GM18520 (cell line): ENCODE results near the gene PIGB.
"Not testable (repeated sequence)": the region's sequence is repeated elsewhere in the genome, so short reads cannot be mapped to it uniquely, and the experiment has no call there.

Experiments used
- ATAC-seq: cut with Tn5 transposase; IDR thresholded peaks from one replicate; pipeline ENCODE4 v1.9.1; 2021; ENCODE audit not compliant: unreplicated experiment

PIGB gene

DNA sequence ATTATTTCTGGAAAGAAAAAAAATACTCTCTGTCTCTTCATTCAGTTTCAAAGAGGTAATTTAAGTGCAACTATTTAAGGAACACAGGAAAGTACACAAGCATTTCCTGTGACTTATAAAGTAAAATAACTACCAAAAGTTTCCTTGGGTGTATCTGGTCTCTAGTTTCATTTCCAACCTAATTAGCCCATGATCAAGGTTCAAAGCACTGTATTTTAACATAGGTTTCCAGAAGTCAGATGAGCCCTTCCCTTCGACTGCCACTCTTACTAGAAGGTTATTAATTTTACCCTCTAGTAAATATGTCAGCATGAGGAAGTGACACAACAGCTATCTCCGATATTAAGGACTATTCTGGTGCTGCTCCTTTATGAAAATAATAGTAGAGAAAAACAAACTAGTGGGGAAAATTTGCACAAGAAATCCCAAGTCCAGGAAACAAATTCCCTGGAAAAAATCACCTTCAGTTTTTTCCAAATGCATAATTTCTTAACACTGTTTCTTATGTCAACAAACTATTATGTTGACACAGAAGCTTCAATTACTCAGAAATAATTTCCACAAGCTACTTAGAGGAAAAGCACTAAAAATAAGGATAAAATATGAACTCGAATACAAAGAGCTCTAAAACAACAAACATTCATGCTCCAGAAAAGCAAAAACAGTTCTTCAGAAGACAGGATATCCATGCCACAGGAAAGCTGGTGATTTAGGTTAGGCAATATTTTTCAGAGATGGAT, 53.8 kb downstream of the PIGB start:
- no peak for ATAC-seq

DNA sequence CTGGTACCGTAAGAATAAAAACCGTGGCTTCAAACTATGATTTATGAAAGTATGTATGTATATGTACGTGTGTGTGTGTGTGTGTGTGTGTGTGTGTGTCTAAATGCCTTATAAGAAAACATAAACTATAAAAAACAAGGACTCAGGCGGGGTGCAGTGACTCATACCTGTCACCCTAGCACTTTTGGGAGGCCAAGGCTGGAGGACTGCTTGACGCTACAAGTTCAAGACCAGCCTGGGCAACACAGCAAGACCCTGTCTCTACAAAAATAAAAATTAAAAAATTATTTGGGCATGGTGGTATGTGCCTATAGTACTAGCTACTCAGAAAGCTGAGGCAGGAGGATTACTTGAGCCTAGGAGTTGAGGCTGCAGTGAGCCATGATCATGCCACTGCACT, 60.1 kb downstream of the PIGB start:
- no peak for ATAC-seq

DNA sequence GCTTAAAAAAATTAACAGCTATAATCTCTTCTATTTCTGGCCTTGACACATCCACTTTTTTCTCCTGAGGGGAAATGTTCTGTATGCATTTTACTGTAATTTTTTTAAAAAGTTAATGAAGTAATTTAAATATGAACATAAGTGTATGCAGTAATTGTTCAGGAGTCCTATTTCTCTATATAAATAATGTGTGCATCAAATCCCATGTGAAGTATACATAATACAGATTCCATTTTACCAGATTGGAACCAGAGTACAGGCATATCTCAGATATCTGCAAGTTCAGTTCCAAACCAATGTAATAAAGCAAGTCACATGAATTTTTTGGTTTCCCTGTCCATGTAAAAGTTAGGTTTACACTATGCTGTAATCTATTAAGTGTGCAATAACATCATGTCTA, 62.6 kb downstream of the PIGB start:
- ATAC-seq: no peak

DNA sequence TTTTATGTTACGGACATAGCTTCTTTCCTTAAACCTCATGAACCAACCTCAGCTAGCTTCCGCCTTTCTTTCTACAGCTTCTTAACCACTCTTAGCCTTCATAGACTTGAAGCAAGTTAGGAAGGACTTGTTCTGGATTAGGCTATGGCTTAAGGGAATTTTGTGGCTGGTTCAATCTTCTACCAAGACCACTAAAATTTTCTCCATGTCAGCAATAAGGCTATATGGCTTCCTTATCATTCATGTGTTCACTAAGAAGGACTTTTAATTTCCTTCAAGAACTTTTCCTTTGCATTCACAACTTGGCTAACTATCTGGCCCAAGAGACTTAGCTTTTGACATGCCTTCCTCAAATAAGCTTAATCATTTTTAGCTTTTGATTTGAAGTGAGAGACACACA, 64.7 kb downstream of the PIGB start:
- no peak for ATAC-seq

DNA sequence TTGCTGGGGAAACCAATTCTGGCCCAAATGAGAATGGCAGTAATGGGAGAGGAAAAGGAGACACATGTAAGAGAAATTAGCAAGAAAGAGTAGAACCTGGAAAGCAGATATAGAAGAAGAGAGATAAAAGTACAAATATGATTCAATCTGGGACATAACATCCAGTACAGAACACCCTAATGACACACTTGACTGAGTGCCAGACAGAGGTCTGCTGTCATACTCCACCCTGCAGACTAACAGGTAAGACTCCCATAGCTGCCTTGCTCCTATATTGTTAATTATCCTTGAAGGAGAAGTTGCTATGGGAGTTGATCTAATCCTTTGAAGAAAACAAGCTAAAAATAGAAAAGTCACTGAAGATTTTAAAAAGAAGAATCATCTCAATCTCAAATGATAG, 68.0 kb downstream of the PIGB start:
- ATAC-seq: no peak

DNA sequence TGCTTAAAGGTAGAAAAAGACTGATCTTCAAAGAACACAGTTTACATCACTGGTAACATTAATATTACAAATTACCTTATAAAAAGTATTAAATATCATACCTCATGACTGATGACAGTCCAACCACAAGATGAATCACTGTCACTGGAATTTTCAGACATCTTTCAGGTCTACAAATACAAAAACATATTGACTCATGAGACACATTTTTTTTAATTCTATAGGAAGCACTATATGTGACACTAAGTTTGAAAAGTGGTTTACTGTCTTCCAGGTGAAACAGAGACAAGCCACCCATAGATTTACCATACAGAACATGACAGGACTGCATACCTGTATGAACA, 70.2 kb downstream of the PIGB start:
- no peak for ATAC-seq

DNA sequence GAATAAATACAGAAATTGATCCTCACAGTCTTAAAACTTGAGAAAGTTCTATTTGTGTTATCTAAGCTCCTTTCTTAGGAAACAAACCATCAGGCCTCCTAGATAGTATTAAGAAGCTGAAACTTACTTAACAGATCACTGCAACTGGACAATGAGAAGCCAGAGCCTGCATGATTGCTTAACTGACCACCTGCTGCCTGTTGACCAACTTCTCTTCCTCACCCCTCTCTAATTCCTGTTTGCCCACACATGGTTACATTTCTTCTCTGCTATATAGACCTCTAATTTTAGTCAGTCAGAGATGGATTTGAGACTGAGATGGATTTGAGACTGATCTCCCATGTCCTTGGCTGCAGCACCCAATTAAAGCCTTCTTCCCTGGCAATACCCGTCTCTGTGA, 75.7 kb downstream of the PIGB start:
- no peak for ATAC-seq

DNA sequence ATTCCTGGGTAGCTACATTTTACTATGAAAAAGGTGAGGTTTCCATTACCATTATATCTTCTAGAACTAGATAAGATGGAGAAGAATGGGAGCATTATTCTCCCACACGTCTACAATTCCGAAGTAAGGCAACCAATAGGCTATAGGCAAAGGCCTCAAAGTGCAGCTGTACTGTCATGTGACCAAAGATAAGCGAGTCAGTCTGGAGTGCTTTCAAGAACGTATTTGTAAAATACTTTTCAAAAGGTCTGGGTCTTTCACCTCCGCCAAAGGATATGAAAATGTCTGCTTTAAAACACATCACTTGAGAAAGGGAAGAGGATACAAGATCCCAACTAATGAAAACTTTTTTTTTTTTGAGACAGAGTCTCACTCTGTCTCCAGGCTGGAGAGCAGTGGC, 79.2 kb downstream of the PIGB start:
- ATAC-seq: no peak

DNA sequence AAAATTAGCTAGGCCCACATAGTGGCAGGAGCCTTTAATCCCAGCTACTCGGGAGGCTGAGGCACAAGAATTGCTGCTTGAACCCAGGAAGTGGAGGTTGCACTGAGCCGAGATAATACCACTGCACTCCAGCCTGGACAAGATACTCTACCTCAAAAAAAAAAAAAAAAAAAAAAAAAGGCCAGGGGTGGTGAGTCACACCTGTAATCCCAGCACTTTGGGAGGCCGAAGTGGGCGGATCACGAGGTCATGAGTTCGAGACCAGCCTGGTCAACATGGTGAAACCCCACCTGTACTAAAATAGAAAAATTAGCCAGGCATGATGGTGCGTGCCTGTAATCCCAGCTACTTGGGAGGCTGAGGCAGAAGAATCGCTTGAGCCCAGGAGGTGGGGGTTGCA, 81.0 kb downstream of the PIGB start:
- not testable (repeated sequence) for ATAC-seq

DNA sequence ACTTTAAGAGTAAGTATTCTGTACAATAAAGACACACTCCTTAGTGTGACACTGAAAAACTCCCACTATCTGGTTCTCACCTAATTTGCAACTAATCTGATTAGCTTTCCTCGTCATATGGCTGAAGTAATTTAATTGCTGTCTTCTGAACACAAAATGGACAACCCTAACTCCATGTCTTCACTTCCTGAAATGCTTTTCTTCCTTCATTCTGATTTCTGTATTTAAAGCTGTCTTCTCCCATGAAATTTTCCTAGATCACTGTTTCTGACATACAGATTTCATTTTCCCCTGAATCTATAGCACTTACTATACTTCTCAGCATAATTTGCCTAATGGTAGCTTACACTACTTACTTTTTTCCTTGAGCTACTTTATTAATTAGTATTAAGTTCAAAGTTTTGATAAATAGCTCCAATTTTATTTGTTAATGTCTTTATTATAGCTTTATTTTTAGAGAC, 82.8 kb downstream of the PIGB start:
- no peak for ATAC-seq

DNA sequence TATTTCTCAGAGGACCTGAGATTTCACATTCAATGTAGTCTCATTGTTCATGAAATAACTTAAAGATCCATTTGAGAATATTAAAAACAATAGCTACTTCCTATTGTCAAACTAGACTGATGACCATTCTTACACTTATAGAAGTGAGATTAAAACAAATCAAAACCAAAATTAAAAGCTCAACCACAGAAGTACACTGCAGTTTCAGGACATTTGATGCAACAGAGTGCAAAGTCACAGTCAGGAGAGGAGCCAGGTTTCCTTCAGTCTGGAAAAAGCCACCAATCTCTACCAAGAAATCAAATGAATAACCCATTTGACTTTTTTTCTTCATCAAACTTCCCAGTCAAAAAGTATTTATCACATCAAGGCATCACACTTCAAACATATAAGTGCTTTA, 83.7 kb downstream of the PIGB start:
- no peak for ATAC-seq

DNA sequence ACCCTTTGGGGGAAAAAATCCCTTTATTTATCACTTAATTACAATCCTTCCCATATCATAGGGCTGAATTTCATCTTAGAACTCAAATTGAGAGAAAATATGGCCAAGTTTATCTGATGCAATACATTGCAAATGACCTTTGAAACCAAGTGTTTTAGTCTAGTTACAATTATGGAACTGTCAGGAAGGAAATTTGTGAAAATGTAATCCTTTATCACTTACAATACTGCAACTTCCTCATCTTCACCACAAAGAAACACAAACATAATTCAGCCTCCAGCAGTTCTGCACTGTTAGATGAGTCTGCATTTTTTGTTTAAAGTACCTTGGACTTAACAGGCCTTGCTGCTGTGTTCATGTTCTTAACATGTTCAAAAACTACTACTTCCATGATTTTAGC, 84.5 kb downstream of the PIGB start:
- ATAC-seq: no peak
